HG02678 (cell line): ENCODE results near the gene LDB3.
"Not testable (repeated sequence)": the region's sequence is repeated elsewhere in the genome, so short reads cannot be mapped to it uniquely, and the experiment has no call there.

ENCODE experiments used
- ATAC-seq: cut with Tn5 transposase; IDR thresholded peaks from one replicate; pipeline ENCODE4 v1.9.1; 2021; ENCODE audit warnings: mild to moderate bottlenecking, moderate library complexity; ENCODE audit not compliant: unreplicated experiment

LDB3 gene

GRCh38 chr10:86726677-86726999, 58.3 kb downstream of the LDB3 start:
- no peak for ATAC-seq

- ATAC-seq: no peak
Observed at GRCh38 chr10:86727470-86727869, 59.2 kb downstream of the LDB3 start.

- ATAC-seq: no peak
Observed at GRCh38 chr10:86728056-86728455, 59.7 kb downstream of the LDB3 start.

GRCh38 chr10:86729677-86730076, 61.4 kb downstream of the LDB3 start:
- no peak for ATAC-seq

- ATAC-seq: no peak
Observed at GRCh38 chr10:86730227-86730626, 61.9 kb downstream of the LDB3 start.

DNA sequence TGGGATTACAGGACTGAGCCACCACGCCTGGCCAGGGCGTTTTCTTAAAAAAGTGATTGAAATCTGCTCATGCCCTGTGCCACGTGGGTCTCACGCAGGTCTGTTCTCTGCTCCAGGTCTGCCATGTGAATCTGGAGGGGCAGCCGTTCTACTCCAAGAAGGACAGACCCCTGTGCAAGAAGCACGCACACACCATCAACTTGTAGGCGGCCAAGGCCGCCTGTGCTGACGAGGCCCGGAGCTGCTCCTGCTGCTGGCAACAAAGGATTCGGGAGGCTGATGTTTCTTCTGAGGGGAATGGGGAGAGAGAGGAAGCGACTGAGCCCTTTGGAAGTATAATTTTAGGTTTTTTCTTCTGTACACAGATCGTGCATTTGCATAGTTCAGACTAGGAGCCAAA, 64.5 kb downstream of the LDB3 start:
- no peak for ATAC-seq

GRCh38 chr10:86733260-86733671, 65.0 kb downstream of the LDB3 start:
- no peak for ATAC-seq

DNA sequence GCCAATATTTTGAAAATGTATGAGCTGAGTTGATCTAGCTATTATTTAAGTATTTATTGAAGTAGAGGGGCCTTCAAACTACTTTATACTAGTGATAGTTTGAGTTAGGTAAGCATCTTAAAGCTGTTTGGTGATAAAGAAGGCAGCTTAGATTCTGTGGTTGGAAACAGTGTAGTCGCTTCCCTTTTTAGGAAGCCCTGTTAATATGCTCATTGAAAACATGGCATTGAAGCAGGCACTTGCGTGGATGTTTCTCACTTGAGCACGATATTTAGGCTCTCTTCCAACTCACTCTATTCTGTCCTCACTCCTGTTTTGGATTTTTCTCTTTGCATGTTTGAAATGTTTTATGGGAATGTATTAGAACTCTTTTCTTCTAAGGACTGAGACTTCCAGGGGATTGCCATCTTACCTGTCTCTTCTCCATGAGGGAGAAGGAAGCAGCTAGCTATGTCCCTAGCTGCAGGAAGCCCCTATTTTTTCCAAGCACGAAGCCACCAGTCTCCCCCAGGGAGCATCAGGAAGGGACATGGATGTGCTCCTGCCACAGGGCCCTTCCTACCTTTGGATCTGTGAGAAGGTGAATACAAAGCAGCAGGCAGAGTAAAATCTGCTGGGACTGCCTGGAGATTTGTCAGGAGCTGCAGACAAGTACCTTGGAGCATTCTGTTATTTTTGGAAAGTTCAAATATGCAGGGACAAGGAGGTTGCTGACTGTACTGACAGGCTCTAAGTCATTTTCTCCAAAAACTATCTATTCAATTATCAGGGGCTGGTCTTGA, 66.1 kb downstream of the LDB3 start:
- ATAC-seq: peak; percentile 52

DNA sequence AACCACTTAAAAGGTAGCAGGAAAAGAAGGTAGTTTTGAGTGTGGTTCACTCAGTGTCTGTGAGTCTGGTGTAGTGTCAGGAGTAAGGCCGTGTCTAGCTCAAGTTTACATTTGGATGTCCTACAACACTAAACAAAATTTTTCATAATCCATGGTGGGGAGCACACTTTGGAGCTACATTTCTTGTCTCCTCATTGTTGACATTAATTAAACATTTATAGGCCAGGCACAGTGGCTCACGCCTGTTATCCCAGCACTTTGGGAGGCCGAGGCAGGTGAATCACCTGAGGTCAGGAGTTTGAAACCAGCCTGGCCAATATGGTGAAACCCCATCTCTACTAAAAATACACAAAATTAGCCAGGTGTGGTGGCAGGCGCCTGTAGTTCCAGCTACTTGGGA, 67.0 kb downstream of the LDB3 start:
- not testable (repeated sequence) for ATAC-seq

- no peak for ATAC-seq
Observed at GRCh38 chr10:86742230-86742629, 73.9 kb downstream of the LDB3 start.

DNA sequence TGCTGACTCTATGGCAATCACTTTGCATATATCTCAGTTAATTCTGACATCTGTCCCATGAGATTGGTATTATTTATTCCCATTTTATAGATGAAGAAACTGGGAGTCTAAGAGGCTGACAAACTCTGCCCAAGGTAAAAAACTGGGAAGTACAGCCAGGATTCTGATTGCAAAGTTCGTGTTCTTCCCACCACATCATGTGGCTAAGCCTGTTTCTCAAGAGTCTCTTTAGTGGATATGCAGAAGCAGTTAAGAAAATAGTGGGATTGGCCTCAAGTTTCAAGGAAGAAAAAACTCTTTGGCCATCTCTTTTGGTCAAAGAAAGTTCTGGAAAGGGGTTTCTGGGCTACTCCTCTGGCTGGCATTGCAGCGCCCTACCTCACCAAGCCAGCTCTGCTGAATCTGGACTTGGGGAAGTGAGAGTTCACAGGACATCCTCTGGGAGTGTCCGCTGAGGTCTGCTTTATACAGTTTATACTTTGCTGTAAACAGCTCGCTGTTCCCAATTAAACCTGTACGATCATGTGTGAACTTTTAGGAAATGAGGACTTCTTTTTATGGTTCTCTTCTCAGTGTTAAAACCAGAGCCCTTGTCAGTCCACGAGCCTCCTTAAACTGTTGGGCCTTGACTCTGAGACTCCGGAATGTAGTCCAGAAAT, 75.9 kb downstream of the LDB3 start:
- no peak for ATAC-seq

GRCh38 chr10:86747796-86748581, 79.7 kb downstream of the LDB3 start:
- no peak for ATAC-seq

DNA sequence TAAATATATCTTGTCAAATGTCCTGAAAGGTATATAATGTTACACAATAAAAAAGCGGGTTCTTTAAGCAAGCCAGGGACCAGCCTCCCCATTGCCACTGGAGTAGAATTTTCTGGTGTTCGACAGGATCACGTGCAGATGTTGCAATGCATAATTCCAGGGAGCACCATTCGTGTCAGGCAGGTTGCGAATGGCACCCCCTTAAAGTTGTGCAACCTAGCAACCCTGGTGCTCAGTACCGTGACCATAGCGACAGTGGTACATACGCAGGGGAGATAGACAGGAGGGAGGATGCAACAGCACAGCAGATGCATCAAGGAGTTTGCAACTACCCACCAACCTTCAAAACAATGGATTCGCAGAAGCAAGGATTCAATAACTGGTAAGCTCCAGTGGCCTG, 81.5 kb downstream of the LDB3 start:
- ATAC-seq: no peak

- no peak for ATAC-seq
Observed at GRCh38 chr10:86751477-86751876, 83.2 kb downstream of the LDB3 start.

DNA sequence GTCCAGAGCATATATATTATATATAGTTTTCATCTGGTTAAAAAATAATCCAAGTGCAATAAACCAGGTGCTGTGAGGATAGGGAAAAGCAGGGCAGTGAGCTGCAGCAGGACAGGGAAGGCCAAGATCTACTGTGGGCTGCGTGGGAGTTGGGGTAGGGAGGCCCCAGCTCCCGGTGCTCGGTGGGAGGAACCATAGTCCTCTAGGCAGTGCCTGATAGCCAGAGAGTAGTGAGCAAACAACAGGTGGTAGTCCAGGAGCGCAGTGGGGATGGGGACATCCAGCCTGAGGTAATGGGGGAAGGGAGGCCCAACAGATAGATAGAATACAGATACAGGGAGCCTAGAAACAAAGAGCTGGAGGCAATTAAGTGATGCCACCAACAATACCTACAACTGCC, 84.0 kb downstream of the LDB3 start:
- ATAC-seq: no peak

- ATAC-seq: no peak
Observed at GRCh38 chr10:86753051-86753450, 84.7 kb downstream of the LDB3 start.

GRCh38 chr10:86753638-86754434, 85.5 kb downstream of the LDB3 start:
- ATAC-seq: no peak

DNA sequence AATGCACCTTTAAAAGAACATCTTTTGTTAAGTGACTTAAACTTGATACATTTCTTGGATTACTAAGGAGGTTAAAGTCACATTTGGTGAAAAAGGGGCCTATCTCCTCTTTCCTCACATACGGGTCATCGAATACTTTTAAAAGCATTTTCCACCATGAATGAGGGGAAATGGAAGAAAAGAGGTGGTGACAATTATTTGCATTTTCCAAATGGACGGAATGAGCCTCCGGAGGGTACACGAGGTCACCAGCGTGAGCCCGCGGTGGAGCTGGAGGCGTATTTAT, 87.1 kb downstream of the LDB3 start:
- ATAC-seq: no peak

DNA sequence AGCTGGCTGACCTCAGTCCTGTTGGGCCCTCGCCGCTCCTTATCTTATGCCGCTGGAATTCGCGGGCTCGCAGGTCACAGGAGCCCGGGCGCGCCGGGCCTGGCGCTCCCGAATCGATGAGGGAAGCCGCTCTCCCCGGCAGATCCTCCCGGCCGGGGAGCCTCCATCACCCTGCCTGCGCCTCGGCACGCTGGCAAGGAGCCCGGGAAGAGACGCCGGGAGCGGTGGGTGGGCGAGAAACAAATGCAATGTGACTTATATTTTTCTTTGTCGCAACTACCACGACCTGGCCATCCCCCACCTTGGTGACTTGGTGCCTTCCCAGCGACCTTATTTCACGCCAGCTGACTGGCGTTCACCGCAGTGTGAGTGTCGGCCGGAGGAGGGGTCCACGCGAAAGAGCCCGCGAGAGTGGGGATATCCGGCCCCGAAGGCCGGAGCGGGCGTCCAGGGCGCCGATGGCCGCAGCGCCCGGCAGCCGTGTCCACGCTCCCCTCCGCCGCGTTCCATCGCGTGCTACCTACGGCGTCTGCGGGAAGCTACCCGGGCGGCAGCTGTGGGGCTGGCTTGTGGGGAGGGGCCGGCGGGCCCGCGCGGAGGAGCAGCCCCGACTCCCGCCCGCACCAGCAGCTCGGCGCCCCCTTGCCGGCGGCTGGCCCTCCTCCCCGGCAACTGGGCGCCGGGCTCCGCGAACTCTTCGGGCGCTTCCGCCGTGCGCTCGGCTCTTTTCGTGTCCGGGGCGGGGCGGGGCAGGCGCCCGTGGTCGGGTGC, 87.6 kb downstream of the LDB3 start:
- peak; percentile 85 for ATAC-seq

DNA sequence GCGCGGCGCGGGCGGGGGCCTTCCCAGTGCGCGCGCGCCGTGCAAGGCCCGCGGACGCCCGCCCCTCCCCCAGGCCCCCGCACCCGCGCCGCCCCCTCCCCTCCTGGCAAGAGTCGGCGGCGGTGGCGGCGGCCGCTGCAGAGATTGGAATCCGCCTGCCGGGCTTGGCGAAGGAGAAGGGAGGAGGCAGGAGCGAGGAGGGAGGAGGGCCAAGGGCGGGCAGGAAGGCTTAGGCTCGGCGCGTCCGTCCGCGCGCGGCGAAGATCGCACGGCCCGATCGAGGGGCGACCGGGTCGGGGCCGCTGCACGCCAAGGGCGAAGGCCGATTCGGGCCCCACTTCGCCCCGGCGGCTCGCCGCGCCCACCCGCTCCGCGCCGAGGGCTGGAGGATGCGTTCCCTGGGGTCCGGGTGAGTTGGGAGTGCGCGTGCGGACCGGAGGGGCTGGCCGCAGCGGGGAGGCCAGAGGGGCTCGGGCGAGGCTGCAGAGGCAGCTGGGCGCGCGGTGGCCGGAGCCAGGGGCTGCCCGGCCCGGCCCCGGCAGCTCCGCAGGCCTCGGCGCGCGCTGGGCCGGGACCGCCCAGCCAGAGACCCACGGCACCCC, 88.3 kb downstream of the LDB3 start, which contains the start of gene BMPR1A:
TSS of gene BMPR1A (plus strand) at position 109 of the 602 bp plus-strand sequence. CDS start 119,400 bp downstream, outside the sequence.
- ATAC-seq: peak; percentile 37
